AG09319 (cell line): Measurements from ENCODE around the gene MCM9.

ENCODE experiments used
- DNase-seq: peaks from one replicate; pipeline ENCODE4 v3.0.0-alpha.2; 2010; ENCODE audit warnings: low read depth; ENCODE audit errors: extremely low read depth
- TF ChIP-seq, protein P1 (sequence below): IDR thresholded peaks from 2 replicates; pipeline ENCODE4 v1.5.1; 2011; ENCODE audit warnings: low read depth, mild to moderate bottlenecking, inconsistent platforms, low read length, moderate library complexity

The MCM9 gene

DNA sequence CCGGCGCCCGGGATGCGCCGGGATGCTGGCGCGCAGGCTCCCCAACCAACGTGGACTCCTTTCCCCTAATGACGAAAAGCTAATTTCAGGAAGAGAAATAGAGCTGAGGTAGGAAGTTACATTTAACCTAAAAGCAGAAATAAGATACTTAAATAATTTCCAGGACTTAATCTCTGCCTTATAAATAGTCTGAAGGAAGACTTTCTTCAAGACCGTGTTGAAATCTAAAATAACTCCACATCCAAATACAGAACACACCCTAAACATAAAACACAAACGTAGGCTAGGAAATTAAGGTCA lies 39.7 kb downstream of the MCM9 start:
- no peak for DNase-seq
- TF ChIP-seq, protein P1, sequence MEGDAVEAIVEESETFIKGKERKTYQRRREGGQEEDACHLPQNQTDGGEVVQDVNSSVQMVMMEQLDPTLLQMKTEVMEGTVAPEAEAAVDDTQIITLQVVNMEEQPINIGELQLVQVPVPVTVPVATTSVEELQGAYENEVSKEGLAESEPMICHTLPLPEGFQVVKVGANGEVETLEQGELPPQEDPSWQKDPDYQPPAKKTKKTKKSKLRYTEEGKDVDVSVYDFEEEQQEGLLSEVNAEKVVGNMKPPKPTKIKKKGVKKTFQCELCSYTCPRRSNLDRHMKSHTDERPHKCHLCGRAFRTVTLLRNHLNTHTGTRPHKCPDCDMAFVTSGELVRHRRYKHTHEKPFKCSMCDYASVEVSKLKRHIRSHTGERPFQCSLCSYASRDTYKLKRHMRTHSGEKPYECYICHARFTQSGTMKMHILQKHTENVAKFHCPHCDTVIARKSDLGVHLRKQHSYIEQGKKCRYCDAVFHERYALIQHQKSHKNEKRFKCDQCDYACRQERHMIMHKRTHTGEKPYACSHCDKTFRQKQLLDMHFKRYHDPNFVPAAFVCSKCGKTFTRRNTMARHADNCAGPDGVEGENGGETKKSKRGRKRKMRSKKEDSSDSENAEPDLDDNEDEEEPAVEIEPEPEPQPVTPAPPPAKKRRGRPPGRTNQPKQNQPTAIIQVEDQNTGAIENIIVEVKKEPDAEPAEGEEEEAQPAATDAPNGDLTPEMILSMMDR: no peak

DNA sequence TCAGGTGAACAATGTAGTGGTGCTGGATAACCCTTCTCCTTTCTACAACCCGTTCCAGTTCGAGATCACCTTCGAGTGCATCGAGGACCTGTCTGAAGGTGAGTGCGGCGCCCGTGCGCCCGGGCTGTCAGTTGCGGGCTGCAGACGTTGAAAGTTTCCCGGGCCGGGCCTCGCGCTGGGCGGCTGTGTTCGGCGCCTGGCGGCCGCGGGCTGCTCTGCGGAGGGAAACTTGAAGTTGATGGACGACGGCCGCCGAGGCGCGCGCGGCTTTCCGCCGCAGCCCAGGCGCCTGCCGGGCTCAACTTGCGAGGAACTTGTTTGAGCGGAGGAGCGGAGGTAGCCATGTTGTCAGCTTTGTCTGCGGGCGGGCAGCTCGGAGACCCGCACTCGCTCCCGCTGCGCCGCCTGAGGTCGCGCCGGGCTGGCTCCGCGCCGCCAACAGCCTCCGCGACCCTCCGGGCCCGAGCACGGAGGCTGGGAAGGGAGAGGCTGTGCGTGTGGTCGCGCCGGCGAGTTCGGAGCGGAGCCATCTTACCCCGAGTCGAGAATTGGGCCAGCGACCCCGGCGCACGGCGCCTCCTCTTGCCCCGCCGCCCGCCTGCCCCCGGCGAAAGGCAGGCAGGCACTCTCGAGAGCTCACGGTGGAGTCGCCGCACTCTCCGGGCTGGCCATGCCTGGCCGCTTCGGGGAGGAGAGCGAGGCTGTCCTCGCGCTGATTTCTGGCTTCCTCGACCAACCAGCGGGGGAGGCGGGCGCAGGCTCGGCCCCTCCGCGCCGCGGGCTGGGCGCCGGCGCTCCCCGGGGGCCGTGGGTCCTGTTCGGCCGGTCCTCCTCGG lies 40.3 kb downstream of the MCM9 start:
- TF ChIP-seq, protein P1: no peak

DNA sequence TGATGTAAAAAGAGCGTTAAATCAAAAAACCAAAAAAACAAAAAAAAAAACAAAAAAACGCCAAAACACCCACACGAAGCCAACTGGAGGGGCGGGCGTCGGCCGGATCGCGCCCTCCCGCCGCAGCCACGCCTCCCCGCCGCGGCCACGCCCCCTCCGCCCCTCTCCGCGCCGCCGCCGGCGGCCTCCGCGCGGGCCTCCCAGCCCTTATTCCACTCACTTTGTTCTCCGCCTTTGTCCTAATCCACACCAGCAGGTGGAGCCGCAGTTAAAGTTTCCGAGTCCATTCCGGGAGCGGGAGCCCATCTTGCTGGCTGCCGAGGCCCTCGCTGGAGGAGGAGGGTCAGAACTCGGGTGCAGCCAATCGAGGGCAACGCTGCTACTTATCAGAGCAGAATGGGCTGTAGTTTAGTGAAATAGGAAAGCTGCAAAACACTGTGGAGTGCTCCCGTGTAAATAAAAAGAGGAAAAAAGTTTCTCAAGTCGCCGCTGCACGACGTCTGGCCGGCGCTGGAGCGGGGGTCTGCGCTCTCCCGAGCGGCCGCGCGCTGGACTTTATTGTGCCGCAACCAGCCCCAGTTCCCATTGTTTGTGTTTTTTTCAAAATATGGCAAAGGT lies 41.0 kb downstream of the MCM9 start, which contains the start of gene ASF1A:
TSS of gene ASF1A (plus strand) at position 346 of the 618 bp plus-strand sequence. CDS start at position 608, 262 bp downstream.
- DNase-seq: peak; percentile 96
- TF ChIP-seq, protein P1: peak; percentile 55

More for the DNA sequence above, 40.3 kb downstream of the MCM9 start:
- DNase-seq: no peak

DNA sequence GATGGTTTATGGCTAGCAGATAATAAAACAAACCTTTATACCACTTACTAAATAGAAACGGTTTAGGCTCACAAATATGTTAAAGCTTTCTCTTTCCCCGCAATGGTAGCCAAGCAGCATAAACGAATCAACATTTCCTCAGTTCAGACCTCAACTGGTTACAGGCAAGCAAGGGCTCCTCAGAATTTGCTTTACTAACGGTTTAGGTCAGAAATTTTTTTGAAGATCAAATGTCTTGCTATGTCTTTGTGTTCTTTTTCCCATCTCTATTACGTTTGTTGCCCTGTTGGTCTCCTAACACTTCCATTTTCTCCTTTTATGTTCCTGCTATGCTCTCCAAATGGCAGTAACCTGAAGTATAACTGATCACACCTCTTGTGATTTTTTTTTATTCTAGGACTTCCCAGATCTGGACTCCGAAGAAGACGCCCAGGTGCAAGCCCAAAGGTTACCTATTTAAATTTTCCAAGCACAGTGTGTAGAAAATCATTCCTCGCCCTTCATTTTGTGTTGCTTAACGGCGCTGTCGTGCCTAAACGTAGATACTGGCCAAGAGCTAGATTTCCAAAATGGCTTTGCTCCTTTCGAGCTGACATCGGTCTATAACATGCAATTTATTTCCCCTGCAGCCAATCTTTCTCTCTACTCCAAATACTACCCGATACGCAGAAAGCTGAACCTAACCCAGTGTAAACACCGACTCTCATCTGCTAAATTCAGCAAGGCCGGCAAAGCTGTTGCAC lies 41.7 kb downstream of the MCM9 start:
- TF ChIP-seq, protein P1: no peak
- no peak for DNase-seq

DNA sequence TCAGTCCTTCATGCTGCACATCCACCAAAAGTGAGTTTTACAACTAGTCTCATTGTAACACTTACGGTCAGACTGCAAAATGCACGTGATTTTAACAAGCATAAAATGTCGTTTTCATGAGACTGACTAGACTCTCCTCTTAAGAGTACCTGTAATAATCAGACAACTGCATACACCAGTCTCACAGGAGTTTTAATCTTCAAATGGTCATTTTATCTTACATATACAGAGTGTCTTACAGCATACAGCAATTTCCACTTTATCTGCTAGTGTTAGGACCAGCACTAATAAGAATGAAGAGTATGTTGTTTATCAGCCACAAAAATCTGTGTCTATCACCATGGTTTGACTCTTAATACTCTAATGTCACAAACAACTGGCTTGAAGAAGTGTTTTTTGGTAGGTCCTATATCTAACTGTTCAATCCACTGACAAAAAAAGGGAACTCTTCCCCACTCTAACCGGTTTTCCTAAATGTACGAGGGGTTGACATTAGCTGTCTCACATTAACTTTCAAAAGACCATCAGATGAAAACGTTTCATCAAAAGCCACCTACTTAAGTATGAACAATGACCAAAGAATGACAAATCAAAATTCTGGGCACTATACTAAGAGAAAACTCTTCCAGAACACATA lies 42.5 kb downstream of the MCM9 start:
- no peak for DNase-seq
- TF ChIP-seq, protein P1: no peak

DNA sequence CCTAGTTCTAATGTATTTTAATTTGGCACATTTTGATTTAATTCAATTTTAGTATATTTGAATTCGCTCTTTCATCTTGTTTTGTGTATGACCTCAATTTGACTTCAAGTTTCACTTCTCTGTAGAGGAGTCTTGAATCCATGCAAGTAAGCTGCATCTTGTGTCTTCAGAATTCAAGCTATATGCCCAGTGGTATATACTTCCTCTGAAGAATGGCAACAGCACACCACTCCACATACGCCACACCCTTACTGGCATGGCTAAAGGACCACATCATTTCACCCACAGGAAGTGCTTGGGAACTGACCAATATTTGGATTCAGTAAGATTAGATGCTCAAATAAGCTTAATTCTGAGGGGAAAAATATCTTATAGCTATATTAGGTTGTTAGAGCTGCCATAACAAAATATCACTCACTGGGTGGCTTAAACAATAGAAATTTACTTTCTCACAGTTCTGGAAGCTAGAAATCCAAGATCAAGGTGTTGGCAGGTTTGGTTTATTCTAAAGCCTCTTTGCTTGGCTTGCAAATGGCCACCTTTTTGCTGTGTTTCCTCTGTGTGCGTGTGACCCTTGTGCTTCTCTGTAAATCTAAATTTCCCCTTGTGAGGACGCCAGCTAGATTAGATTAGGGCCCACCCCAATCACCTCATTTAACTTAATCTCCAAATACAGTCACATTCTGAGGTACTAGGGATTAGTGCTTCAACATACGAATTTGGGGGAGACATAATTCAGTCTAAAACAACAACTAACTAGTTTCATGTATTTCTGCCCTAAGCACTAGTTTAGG lies 43.8 kb downstream of the MCM9 start:
- DNase-seq: no peak

More for the DNA sequence above, 43.8 kb downstream of the MCM9 start:
- TF ChIP-seq, protein P1: no peak
